ENCODE results near the gene CIAPIN1.
A peak's percentile ranks its signal among the peaks of the same experiment; 100 is the strongest.

Gene CIAPIN1

DNA sequence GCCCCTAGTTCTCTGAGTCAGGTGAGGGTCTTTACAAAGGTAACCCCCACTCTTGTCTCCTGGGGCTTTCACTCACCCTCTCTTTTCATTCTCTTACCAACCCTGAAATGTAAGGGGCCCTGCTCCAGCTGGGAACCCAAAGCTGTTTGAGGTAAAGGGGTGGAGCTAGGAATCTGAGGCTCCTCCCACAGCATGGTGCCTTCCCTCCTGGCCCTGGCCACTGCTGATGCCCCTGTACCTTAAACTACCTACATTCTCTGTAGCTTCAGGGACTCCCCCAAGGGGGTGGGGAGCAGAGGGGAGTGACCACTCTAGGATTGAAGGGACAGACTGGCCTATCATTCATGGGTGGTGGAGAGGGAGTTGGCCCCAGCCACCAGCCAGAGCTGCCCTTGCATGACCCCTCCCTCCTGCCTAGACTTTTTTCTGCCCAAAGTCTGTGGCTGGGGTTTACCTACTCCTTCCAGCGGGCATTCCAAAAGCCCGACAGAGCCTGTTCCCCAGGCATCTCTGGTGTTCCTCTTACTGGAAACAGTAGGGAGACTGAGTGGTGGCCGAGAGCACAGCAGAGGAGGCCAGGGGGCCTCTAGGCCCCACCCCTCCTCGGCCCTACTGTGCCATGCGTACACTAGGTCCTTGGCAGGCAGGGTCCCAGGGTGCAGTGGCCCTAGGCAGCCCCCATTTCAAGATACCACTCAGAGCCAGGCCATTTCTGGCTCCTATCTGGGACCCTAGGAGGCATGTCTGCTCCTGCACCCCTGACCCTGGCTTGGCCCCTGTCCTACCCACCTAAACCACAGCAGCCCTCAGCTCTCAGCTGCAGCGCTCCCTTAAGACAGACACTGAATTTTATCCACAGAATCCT, 29.6 kb upstream of the CIAPIN1 start:
- TF ChIP-seq TAF1 (IDR thresholded peaks at IDR 0.05; ENCODE audit: low read depth, low read length) = no peak
- TF ChIP-seq SPI1 (IDR thresholded peaks at IDR 0.05; ENCODE audit: low read depth, low read length) = no peak
- TF ChIP-seq POU2F2 (IDR thresholded peaks at IDR 0.05; ENCODE audit: low read depth, low read length) = no peak
- DNase-seq (ENCODE audit: insufficient read length, low spot score) (no peak), FAIRE-seq (no peak)

DNA sequence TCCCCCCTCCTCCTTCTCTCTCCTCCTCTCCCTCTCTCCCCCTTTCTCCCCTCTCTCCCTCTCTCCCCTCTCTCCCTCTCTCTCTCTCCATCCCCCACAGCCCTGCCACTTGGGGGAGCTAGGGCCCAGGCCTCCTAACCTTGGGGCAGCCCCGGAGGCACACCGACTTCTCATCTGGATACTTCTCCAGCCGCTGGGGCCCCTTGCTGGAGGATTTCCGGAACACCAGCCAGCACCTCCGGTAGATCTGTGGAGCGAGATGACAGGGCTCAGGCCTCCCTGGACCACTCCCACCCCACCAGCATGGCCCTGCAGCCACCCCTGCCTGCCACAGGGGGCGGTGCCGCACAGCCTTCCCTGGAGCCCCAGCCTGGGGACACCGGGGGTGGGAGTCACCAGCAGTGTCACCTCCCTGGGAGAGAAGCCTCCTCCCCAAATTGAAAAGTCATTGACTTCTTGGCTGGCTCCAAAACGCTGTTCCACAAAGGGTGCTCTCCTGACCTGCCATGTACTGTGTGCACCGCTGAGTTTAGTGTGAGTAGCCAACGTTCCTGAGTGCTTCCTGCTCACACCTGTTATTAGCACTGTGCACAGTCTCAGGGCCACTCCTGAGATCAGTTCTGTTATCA, 28.6 kb upstream of the CIAPIN1 start:
- TF ChIP-seq TAF1 (IDR thresholded peaks at IDR 0.05; ENCODE audit: low read depth, low read length) (no peak), POLR2A (IDR thresholded peaks at IDR 0.05; ENCODE audit: low read depth, low read length) (no peak), POLR2AphosphoS5 (IDR thresholded peaks at IDR 0.05; ENCODE audit: low read depth, low read length) (no peak), POU2F2 (IDR thresholded peaks at IDR 0.05; ENCODE audit: low read depth, low read length) (no peak), PAX5 (IDR thresholded peaks at IDR 0.05; ENCODE audit: insufficient read depth, low read length, severe bottlenecking) (no peak), SPI1 (IDR thresholded peaks at IDR 0.05; ENCODE audit: low read depth, low read length) (no peak)
- peak; percentile 97 for FAIRE-seq
- peak; percentile 92 for DNase-seq (ENCODE audit: insufficient read length, low spot score)

DNA sequence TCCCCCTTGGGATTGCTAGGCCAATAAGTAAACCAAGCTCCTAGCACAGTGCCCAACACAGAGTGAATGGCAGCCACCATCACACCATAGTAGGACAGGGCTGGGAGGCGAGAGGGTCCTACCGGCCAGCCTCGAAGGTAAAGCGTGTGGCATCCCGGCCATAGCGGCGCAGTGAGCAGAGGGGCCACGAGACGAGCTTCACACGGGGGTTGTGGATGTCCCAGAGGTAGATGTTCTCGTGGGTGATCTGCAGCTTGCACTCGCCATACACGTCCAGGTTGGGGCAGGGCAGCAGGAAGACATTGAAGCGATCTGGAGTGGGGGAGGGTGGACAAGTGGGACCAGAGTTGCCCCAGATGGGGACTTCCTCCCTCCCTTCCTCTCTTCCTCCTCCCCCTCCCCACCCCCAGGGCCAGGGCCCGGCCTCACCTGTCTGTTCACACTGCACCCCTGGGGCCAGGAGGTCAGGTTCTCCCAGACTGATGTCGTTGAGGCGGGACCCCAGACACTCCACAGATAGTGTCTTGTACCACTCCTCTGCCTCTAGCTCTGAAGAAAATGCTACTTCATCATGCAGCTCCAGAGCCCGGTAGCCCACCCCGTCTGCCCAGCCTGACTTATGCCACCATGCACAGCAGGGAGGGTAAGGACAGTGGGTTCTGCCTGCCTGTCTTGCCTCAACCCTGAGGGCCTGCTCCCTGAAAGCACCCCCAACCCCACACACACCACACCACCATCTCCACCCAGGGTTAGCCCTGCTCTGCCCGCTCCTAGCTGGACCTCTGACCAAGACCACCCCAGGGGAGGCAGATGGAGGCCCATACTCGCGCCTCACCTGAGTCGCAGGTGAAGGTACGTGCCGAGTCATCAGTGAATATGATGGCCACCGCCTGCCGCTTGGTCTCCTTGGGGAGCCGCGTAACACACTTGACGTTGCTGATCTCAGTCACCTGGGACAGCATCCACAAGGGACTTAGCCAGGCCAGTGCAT, 27.8 kb upstream of the CIAPIN1 start:
- FAIRE-seq (no peak), DNase-seq (ENCODE audit: insufficient read length, low spot score) (no peak)
- TF ChIP-seq POU2F2 (IDR thresholded peaks at IDR 0.05; ENCODE audit: low read depth, low read length) = no peak
- TF ChIP-seq TAF1 (IDR thresholded peaks at IDR 0.05; ENCODE audit: low read depth, low read length) = no peak
- no peak for TF ChIP-seq PAX5 (IDR thresholded peaks at IDR 0.05; ENCODE audit: insufficient read depth, low read length, severe bottlenecking)
- TF ChIP-seq POLR2AphosphoS5 (IDR thresholded peaks at IDR 0.05; ENCODE audit: low read depth, low read length) = no peak
- TF ChIP-seq POLR2A (IDR thresholded peaks at IDR 0.05; ENCODE audit: low read depth, low read length) = no peak
- no peak for TF ChIP-seq SPI1 (IDR thresholded peaks at IDR 0.05; ENCODE audit: low read depth, low read length)

- DNase-seq (ENCODE audit: insufficient read length, low spot score) = no peak
- no peak for FAIRE-seq
- TF ChIP-seq SPI1 (IDR thresholded peaks at IDR 0.05; ENCODE audit: low read depth, low read length) (no peak), POLR2A (IDR thresholded peaks at IDR 0.05; ENCODE audit: low read depth, low read length) (no peak), TAF1 (IDR thresholded peaks at IDR 0.05; ENCODE audit: low read depth, low read length) (no peak), POU2F2 (IDR thresholded peaks at IDR 0.05; ENCODE audit: low read depth, low read length) (no peak), PAX5 (IDR thresholded peaks at IDR 0.05; ENCODE audit: insufficient read depth, low read length, severe bottlenecking) (no peak), POLR2AphosphoS5 (IDR thresholded peaks at IDR 0.05; ENCODE audit: low read depth, low read length) (no peak)
Measured at GRCh38 chr16:57473906-57474305, 26.7 kb upstream of the CIAPIN1 start.

DNA sequence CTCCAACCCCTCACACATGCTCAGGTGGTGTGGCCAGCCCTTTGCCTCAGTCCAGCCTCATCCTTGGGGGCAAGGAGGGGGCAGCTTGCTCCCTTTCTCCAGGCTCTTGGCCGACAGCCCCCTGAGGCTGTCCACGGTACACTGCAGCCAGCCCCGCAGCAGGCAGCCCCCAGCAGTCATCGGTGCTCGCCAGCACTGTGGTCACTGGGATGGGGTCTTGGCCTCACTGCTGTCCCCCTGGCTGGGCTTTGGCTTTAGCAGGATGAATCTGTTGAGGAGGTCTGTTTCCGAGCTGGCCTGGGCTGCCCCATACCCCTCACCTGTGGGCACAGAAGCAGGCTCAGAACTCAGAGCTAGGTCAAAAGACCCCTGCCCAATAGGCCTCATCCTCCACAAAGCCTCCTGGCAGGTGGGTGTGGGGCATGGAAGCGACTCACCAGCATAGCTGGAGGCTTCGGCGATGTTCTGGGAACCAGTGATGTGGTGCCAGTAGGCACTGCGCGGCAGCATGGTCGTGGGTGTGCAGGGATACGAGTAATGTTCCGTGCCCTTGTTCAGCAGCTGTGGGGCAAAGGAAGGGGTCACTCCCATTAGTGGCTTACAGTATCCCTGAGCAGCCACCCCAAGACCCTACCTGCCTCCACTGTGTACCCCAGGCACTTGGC, 26.1 kb upstream of the CIAPIN1 start:
- FAIRE-seq (no peak), DNase-seq (ENCODE audit: insufficient read length, low spot score) (no peak)
- TF ChIP-seq TAF1 (IDR thresholded peaks at IDR 0.05; ENCODE audit: low read depth, low read length) (no peak), POLR2A (IDR thresholded peaks at IDR 0.05; ENCODE audit: low read depth, low read length) (no peak; the same call in 1 of the 2 replicates), SPI1 (IDR thresholded peaks at IDR 0.05; ENCODE audit: low read depth, low read length) (no peak), POLR2AphosphoS5 (IDR thresholded peaks at IDR 0.05; ENCODE audit: low read depth, low read length) (no peak), PAX5 (IDR thresholded peaks at IDR 0.05; ENCODE audit: insufficient read depth, low read length, severe bottlenecking) (no peak), POU2F2 (IDR thresholded peaks at IDR 0.05; ENCODE audit: low read depth, low read length) (no peak)

DNA sequence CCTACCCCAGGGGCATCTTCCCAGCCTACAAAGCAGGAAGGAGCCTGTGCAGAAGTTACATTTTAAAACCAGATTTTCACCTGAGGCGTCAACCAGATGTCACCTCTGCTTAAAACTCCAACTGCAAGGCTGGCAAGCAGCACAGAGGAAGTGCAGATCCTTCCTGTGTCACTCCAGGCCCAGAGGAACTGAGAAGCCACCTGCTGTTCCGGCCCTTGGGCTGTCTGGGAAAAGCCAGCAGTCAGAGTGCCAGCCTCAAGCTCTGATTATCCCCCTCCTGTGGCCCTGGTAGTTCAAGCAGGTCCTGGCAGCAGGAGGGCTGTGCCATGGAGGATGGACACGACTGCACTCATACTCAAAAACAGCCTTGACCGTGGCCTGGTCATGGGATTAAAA, 25.5 kb upstream of the CIAPIN1 start:
- no peak for TF ChIP-seq PAX5 (IDR thresholded peaks at IDR 0.05; ENCODE audit: insufficient read depth, low read length, severe bottlenecking)
- TF ChIP-seq TAF1 (IDR thresholded peaks at IDR 0.05; ENCODE audit: low read depth, low read length) = no peak
- TF ChIP-seq POLR2AphosphoS5 (IDR thresholded peaks at IDR 0.05; ENCODE audit: low read depth, low read length) = 0 out of 2 replicates have a peak, but pooled peaks have one; percentile 11
- peak; percentile 24; the same call in 1 of the 2 replicates for TF ChIP-seq SPI1 (IDR thresholded peaks at IDR 0.05; ENCODE audit: low read depth, low read length)
- TF ChIP-seq POU2F2 (IDR thresholded peaks at IDR 0.05; ENCODE audit: low read depth, low read length) = no peak
- TF ChIP-seq POLR2A (IDR thresholded peaks at IDR 0.05; ENCODE audit: low read depth, low read length) = no peak
- FAIRE-seq (no peak), DNase-seq (ENCODE audit: insufficient read length, low spot score) (no peak)

GRCh38 chr16:57471852-57472664, 24.9 kb upstream of the CIAPIN1 start:
- no peak for FAIRE-seq
- TF ChIP-seq POLR2A (IDR thresholded peaks at IDR 0.05; ENCODE audit: low read depth, low read length) = no peak
- TF ChIP-seq POLR2AphosphoS5 (IDR thresholded peaks at IDR 0.05; ENCODE audit: low read depth, low read length) = 0 out of 2 replicates have a peak, but pooled peaks have one; percentile 9
- no peak for DNase-seq (ENCODE audit: insufficient read length, low spot score)

- TF ChIP-seq SPI1 (IDR thresholded peaks at IDR 0.05; ENCODE audit: low read depth, low read length) (no peak), POLR2A (IDR thresholded peaks at IDR 0.05; ENCODE audit: low read depth, low read length) (no peak), TAF1 (IDR thresholded peaks at IDR 0.05; ENCODE audit: low read depth, low read length) (no peak), PAX5 (IDR thresholded peaks at IDR 0.05; ENCODE audit: insufficient read depth, low read length, severe bottlenecking) (no peak), POU2F2 (IDR thresholded peaks at IDR 0.05; ENCODE audit: low read depth, low read length) (no peak), POLR2AphosphoS5 (IDR thresholded peaks at IDR 0.05; ENCODE audit: low read depth, low read length) (no peak)
- FAIRE-seq (no peak), DNase-seq (ENCODE audit: insufficient read length, low spot score) (no peak)
Measured at GRCh38 chr16:57471209-57471608, 24.0 kb upstream of the CIAPIN1 start.
